HEK293T (cell line): ENCODE data around the gene PRRT2.

Source experiments
- CTCF ChIA-PET: fragments of 350-600 bp; formaldehyde crosslinking; extraction: SDS; loops from one replicate; lab custom pipeline; 2021; ENCODE audit warnings: antibody characterized with exemption, inconsistent platforms; lab: Yijun Ruan, JAX
- POLR2A ChIA-PET: fragments of 350-600 bp; formaldehyde crosslinking; extraction: SDS; loops from one replicate; lab custom pipeline; 2020; ENCODE audit warnings: antibody characterized with exemption, inconsistent platforms; lab: Yijun Ruan, JAX
- DNase-seq: peaks from one replicate; pipeline ENCODE4 v3.0.0; 2012; ENCODE audit warnings: mixed read lengths; ENCODE audit errors: extremely low spot score
- ARNT ChIP-seq: fragments of 450-650 bp; IDR thresholded peaks from 2 replicates; pipeline ENCODE4 v1.6.1; 2017; ENCODE audit warnings: mild to moderate bottlenecking
- BHLHE40 ChIP-seq: fragments of 450-650 bp; IDR thresholded peaks from 2 replicates; pipeline ENCODE4 v1.6.1; 2016; ENCODE audit warnings: mild to moderate bottlenecking, moderate library complexity, borderline replicate concordance
- CTBP1 ChIP-seq: fragments of 450-650 bp; IDR thresholded peaks from 2 replicates; pipeline ENCODE4 v1.6.1; 2016; ENCODE audit warnings: borderline replicate concordance
- ELF4 ChIP-seq: fragments of 450-650 bp; IDR thresholded peaks from 2 replicates; pipeline ENCODE4 v1.6.1; 2017; ENCODE audit warnings: antibody characterized with exemption
- FOXA1 ChIP-seq: fragments of 450-650 bp; IDR thresholded peaks from 2 replicates; pipeline ENCODE4 v1.6.1; 2016; ENCODE audit warnings: mild to moderate bottlenecking
- FOXK2 ChIP-seq: fragments of 450-650 bp; IDR thresholded peaks from 2 replicates; pipeline ENCODE4 v1.6.1; 2016; ENCODE audit warnings: mild to moderate bottlenecking
- FOXM1 ChIP-seq: fragments of 450-650 bp; IDR thresholded peaks from 2 replicates; pipeline ENCODE4 v1.6.1; 2017; ENCODE audit warnings: mild to moderate bottlenecking, borderline replicate concordance
- HDGF ChIP-seq: fragments of 450-650 bp; IDR thresholded peaks from 2 replicates; pipeline ENCODE4 v1.6.1; 2017; ENCODE audit warnings: antibody characterized with exemption, borderline replicate concordance
- L3MBTL2 ChIP-seq: fragments of 450-650 bp; conservative IDR thresholded peaks from 2 replicates; pipeline ENCODE4 v1.6.1; 2016; ENCODE audit warnings: mild to moderate bottlenecking
- LEF1 ChIP-seq: fragments of 450-650 bp; IDR thresholded peaks from 2 replicates; pipeline ENCODE4 v1.6.1; 2017; ENCODE audit warnings: mild to moderate bottlenecking, borderline replicate concordance
- NFRKB ChIP-seq: fragments of 450-650 bp; IDR thresholded peaks from 2 replicates; pipeline ENCODE4 v1.6.1; 2016; ENCODE audit warnings: mild to moderate bottlenecking, moderate library complexity
- SP1 ChIP-seq: fragments of 450-650 bp; IDR thresholded peaks from 2 replicates; pipeline ENCODE4 v1.6.1; 2017
- SUZ12 ChIP-seq: fragments of 450-650 bp; IDR thresholded peaks from 2 replicates; pipeline ENCODE4 v1.6.1; 2016; ENCODE audit warnings: mild to moderate bottlenecking
- TARDBP ChIP-seq: fragments of 450-650 bp; IDR thresholded peaks from 2 replicates; pipeline ENCODE4 v1.6.1; 2016
- ZNF384 ChIP-seq: fragments of 450-650 bp; IDR thresholded peaks from 2 replicates; pipeline ENCODE4 v1.6.1; 2016
- TF ChIP-seq, protein P1 (sequence below): fragments of 450-650 bp; IDR thresholded peaks from 2 replicates; pipeline ENCODE4 v1.6.1; 2016

PRRT2 gene

DNA sequence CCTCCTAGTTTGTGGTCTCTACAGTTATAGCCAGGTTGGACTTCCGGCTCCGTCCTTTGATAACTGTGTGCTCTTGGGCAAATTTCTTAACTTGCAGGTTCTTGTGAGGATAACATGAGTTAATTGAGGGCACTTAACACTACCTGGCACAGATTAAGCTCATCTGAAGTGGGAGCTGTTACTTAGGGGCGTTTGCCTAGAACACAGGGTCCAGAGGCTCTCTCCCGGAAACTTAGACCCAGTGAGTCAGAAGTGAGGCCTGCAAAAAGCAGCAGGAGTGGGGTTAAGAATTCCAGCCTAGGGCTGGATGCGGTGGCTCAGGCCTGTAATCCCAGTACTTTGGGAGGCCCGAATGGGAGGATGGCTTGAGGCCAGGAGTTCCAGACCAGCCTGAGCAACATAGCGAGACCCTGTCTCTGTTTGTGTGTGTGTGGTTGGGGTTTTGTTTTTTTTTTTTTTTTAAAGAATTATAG lies 9.7 kb downstream of the PRRT2 start:
- POLR2A ChIA-PET, result interaction anchor here (1.5 to 10.8 kb wide), 2 partner anchors 17 kb away, joined by 5 to 176 read pairs; partner anchors contain the start of gene MAZ
- DNase-seq, result no peak
- CTCF ChIA-PET, result interaction anchor here (2.1 kb wide), 1 partner anchor 27 kb away, joined by 14 read pairs; no protein-coding TSS in a partner anchor
- TF ChIP-seq FOXK2, result no peak

DNA sequence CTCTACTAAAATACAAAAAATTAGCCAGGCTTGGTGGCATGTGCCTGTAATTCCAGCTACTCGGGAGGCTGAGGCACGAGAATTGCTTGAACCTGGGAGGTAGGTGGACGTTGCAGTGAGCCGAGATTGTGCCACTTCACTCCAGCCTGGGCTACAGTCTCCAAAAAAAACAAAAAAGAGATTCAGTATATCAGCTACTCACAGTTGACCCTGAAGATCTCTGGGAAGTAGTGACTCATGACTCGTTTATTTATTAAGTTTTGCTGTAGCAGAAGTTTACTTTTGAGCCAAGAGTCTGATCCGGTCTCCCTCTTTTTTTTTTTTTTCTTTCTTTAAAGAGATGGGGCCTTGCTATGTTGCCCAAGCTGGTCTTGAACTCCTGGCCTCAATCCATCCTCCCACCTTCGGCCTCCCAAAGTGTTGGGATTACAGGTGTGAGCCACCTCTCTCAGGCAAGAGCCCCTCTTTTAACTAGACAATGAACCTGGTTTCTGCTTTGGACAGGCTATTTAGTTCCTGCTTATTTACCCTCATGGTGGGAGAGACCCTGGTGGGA lies 12.7 kb downstream of the PRRT2 start:
- POLR2A ChIA-PET, result interaction anchor here (1.1 to 3.1 kb wide), 3 partner anchors 8 to 18 kb away, joined by 3 to 16 read pairs (median 13); partner anchors contain the start of genes MAZ and PAGR1
- DNase-seq, result no peak

DNA sequence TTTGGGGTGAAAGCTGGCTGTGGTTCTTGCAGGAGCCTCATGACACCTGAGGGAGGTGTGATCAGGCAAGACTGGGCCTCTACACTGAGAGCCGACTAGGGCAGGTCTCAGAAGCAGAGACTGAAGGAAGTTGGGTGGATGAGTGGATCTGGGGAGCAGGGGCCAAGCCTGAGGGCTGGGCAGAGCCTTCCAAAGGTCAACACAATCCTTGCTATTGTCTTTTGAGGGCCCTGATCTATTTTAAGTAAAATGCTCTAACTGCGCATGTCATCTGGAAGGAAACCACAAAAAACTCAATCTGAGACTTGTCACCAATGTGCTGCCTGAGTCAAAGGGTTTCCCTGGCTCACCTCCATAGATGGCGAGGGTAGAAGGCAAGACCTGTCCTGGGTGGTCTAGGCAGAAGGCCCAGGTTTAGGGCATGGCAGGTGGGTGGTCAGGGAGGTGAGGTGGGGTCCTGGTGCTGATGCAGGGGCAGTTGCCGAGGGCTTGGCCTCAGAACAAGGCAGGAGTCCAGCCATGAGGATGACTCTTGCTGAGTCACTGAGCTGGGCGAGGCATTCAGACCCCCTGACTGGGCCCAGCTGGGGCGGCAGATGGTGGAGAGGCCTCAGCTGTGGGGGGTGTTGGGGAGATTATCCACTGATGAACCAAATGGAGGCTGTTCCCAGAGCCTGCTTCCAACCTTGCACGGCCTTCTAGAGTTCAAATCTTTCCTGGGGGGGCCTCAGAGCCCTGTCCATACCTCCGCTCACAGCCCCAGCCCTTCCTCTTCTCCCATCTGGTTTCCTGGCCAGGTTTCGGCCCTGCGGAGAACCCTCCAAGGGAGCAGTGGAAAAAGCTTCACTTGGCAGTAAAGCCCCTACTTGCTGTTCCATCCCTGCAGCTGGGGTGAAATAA lies 13.4 kb downstream of the PRRT2 start:
- ChIA-PET POLR2A (interaction anchor here (0.7 to 3.1 kb wide), 8 partner anchors 8 to 148 kb away, joined by 3 to 16 read pairs (median 4); partner anchors contain the start of genes KCTD13, MAZ, PAGR1 and TAOK2), CTCF (interaction anchor here (0.5 to 6.6 kb wide), 2 partner anchors 23 to 304 kb away, joined by 3 to 53 read pairs; no protein-coding TSS in a partner anchor)
- no peak for DNase-seq
- TF ChIP-seq BHLHE40 (no peak), LEF1 (no peak), HDGF (no peak), SP1 (no peak), FOXA1 (no peak), NFRKB (no peak), L3MBTL2 (no peak), SUZ12 (no peak), TARDBP (no peak), ARNT (no peak), FOXM1 (no peak), ZNF384 (no peak), CTBP1 (no peak), FOXK2 (no peak), ELF4 (no peak)
- TF ChIP-seq, protein P1, sequence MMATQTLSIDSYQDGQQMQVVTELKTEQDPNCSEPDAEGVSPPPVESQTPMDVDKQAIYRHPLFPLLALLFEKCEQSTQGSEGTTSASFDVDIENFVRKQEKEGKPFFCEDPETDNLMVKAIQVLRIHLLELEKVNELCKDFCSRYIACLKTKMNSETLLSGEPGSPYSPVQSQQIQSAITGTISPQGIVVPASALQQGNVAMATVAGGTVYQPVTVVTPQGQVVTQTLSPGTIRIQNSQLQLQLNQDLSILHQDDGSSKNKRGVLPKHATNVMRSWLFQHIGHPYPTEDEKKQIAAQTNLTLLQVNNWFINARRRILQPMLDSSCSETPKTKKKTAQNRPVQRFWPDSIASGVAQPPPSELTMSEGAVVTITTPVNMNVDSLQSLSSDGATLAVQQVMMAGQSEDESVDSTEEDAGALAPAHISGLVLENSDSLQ, result no peak

More for the DNA sequence above, 12.7 kb downstream of the PRRT2 start:
- TF ChIP-seq SP1 (no peak), ELF4 (no peak), L3MBTL2 (no peak; the same call in 1 of the 2 replicates), ZNF384 (no peak), CTBP1 (no peak), ARNT (no peak), BHLHE40 (no peak), FOXK2 (no peak), LEF1 (no peak), FOXA1 (no peak), HDGF (no peak), FOXM1 (no peak), TARDBP (no peak), NFRKB (no peak)
- TF ChIP-seq, protein P1, result no peak
- CTCF ChIA-PET, result interaction anchor here (6.6 kb wide), 1 partner anchor 24 kb away, joined by 53 read pairs; no protein-coding TSS in a partner anchor

DNA sequence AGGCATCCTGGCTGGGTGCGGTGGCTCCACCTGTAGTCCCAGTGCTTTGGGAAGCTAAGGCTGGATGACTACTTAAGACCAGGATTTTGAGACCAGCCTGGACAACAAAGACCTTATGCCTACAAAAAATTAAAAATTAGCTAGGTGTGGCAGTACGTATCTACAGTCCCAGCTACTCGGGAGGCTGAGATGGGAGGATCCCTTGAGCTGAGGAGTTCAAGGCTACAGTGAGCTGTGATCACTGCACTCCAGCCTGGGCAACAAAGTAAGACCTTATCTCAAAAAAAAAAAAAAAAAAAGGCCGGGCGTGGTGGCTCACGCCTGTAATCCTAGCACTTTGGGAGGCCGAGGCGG lies 14.3 kb downstream of the PRRT2 start:
- DNase-seq, result no peak
- ChIA-PET CTCF (interaction anchor here (0.5 to 6.6 kb wide), 2 partner anchors 22 to 303 kb away, joined by 3 to 53 read pairs; no protein-coding TSS in a partner anchor), POLR2A (interaction anchor here (1.0 to 3.1 kb wide), 7 partner anchors 9 to 147 kb away, joined by 3 to 16 read pairs (median 4); partner anchors contain the start of genes KCTD13, MAZ, PAGR1 and TAOK2)
- no peak for TF ChIP-seq BHLHE40
- no peak for TF ChIP-seq ARNT
- TF ChIP-seq CTBP1, result no peak
- no peak for TF ChIP-seq SP1
- TF ChIP-seq, protein P1, result no peak
- TF ChIP-seq HDGF, result no peak
- TF ChIP-seq NFRKB, result no peak
- no peak for TF ChIP-seq L3MBTL2
- no peak for TF ChIP-seq LEF1
- no peak for TF ChIP-seq SUZ12
- TF ChIP-seq ELF4, result no peak
- no peak for TF ChIP-seq FOXA1
- no peak for TF ChIP-seq FOXK2
- TF ChIP-seq ZNF384, result no peak
- TF ChIP-seq FOXM1, result no peak

DNA sequence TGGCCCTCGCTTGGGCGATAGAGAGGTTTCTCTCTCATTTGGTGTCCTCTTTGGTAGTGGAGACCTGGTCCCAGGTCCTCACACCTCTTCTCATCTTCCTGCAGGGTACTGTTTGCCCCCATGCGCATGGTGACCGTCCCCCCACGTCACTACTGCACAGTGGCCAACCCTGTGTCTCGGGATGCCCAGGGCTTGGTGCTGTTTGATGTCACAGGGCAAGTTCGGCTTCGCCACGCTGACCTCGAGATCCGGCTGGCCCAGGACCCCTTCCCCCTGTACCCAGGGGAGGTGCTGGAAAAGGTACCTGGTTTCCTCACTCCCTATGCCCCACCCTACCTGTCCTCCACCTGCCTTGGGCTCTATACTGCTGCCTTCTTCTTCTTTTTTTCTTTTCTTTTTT lies 18.8 kb downstream of the PRRT2 start:
- ChIA-PET CTCF (no interaction called here), POLR2A (no interaction called here)
- TF ChIP-seq HDGF (no peak), FOXM1 (no peak), CTBP1 (no peak), FOXA1 (no peak)

DNA sequence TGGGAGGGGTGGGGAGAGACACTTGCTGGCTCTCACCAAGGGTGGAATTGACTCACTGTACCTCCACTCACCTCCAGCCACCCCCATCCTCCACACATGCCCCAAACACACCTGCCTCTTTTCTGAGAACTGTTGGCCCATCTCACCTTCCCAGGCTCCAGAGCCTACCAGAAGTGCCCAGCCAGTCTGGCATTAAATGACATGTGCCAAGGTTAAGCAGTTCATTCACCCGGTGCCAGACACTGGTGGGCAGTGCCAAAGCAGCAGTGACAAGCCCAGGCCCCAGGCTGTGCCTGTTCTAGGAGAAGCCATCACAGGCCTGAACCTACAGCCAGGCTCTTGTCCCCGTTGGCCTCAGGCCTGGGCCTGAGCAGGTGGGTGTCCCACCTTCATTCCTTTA lies 19.5 kb downstream of the PRRT2 start:
- TF ChIP-seq FOXA1 (no peak), ZNF384 (no peak)
- DNase-seq, result no peak
- POLR2A ChIA-PET, result no interaction called here
- CTCF ChIA-PET, result no interaction called here

More for the DNA sequence above, 18.8 kb downstream of the PRRT2 start:
- no peak for DNase-seq
